Caco-2 (cell line): ENCODE data around the gene DMBX1. TPM values are rescaled to one million over a fixed set of nuclear protein-coding genes. Genes with fewer than 3 reads are reported as not detected.

Source experiments
- BruUV-seq: library from RNA; stranded (reverse); fragments of 400-500 nt; replicated peaks from 2 replicates; lab custom pipeline; 2021; lab: Mats Ljungman, UMichigan
- CTCF ChIA-PET: fragments of 300-600 bp; sonication (Branson Sonifier 250); formaldehyde crosslinking; loops from one replicate; lab custom pipeline; 2022; ENCODE audit warnings: antibody characterized with exemption; lab: Charles Lee
- POLR2A ChIA-PET: fragments of 300-600 bp; sonication (Branson Sonifier 250); formaldehyde crosslinking; loops from one replicate; lab custom pipeline; 2022; ENCODE audit warnings: antibody characterized with exemption; lab: Charles Lee
- DNase-seq, 2 experiments: peaks; one replicate each; pipeline versions ENCODE4 v3.0.0 to v3.0.0-alpha.2; 2020 to 2022
- H3K27me3 ChIP-seq: replicated peaks from 2 replicates; pipeline ENCODE4 v1.6.0; 2011; ENCODE audit warnings: low read length; ENCODE audit not compliant: control insufficient read depth, insufficient read depth
- H3K36me3 ChIP-seq: 2 replicates; pipeline ENCODE4 v1.5.1; 2011; ENCODE audit warnings: low read length; ENCODE audit not compliant: control insufficient read depth, insufficient read depth
- H3K4me1 ChIP-seq: fragments of 250-450 bp; sonication (Bioruptor Pico); 2 replicates; pipeline ENCODE4 v1.5.1; 2020; ENCODE audit warnings: mild to moderate bottlenecking
- H3K4me3 ChIP-seq: 2 replicates; pipeline ENCODE4 v1.5.1; 2011; ENCODE audit warnings: low read depth, mild to moderate bottlenecking, control low read depth, low read length
- H3K9me3 ChIP-seq: fragments of 250-450 bp; sonication (Bioruptor Pico); 2 replicates; pipeline ENCODE4 v1.5.1; 2020; ENCODE audit warnings: mild to moderate bottlenecking, moderate library complexity
- H3K27ac Mint-ChIP-seq: one replicate; pipeline ENCODE4 v1.8.0; 2022; ENCODE audit warnings: mixed read lengths; ENCODE audit not compliant: unreplicated experiment
- H3K27me3 Mint-ChIP-seq: one replicate; pipeline ENCODE4 v1.8.0; 2022; ENCODE audit warnings: mixed read lengths; ENCODE audit not compliant: insufficient read depth, unreplicated experiment
- H3K36me3 Mint-ChIP-seq: one replicate; pipeline ENCODE4 v1.8.0; 2022; ENCODE audit warnings: mild to moderate bottlenecking, mixed read lengths; ENCODE audit not compliant: insufficient read depth, unreplicated experiment
- H3K4me1 Mint-ChIP-seq: one replicate; pipeline ENCODE4 v1.8.0; 2022; ENCODE audit warnings: low read depth, mixed read lengths; ENCODE audit not compliant: unreplicated experiment
- H3K4me3 Mint-ChIP-seq: one replicate; pipeline ENCODE4 v1.8.0; 2022; ENCODE audit warnings: mild to moderate bottlenecking, moderate library complexity, mixed read lengths; ENCODE audit not compliant: unreplicated experiment
- H3K9me3 Mint-ChIP-seq: one replicate; pipeline ENCODE4 v1.8.0; 2022; ENCODE audit warnings: mixed read lengths; ENCODE audit not compliant: unreplicated experiment
- intact Hi-C: fragments of 100-400 bp; cut with micrococcal nuclease; formaldehyde crosslinking; loops from one replicate; pipeline ENCODE4 v1.10.0; 2022; ENCODE audit not compliant: unreplicated experiment
- total RNA-seq: library from RNA; stranded (reverse); gene quantifications from 2 replicates; pipeline ENCODE4 v1.2.3, GENCODE V29; 2022
- TF ChIP-seq, protein P1 (sequence below), 2 experiments: fragments of 200-600 bp in 1 of 2; IDR thresholded peaks; 1 replicate in 1 of 2; 2 replicates in 1 of 2; pipeline versions ENCODE4 v1.5.1 to v1.8.0; 2011 to 2022; ENCODE audit warnings: antibody characterized with exemption in 1 of 2, control low read depth in 1 of 2, inconsistent platforms in 1 of 2, low read depth in 1 of 2, low read length in 1 of 2, mild to moderate bottlenecking in 1 of 2, moderate library complexity in 1 of 2; ENCODE audit not compliant: insufficient read depth in 1 of 2, severe bottlenecking in 1 of 2, unreplicated experiment in 1 of 2

Gene DMBX1
- total RNA-seq, 1 experiment from 2014 or later: 0.16 TPM

- H3K36me3 Mint-ChIP-seq: no peaks in the 10 kb centered on the region
- peaks cover 6% of the 10 kb centered on the region for H3K27me3 Mint-ChIP-seq
- Histone ChIP-seq H3K36me3 (no peaks in the 10 kb centered on the region), H3K9me3 (no peaks in the 10 kb centered on the region), H3K4me3 (no peak overlapping the region), H3K4me1 (no peaks in the 10 kb centered on the region), H3K27me3 (no peaks in the 10 kb centered on the region)
- no peaks in the 10 kb centered on the region for H3K9me3 Mint-ChIP-seq
- DNase-seq: no peak
- TF ChIP-seq, protein P1, sequence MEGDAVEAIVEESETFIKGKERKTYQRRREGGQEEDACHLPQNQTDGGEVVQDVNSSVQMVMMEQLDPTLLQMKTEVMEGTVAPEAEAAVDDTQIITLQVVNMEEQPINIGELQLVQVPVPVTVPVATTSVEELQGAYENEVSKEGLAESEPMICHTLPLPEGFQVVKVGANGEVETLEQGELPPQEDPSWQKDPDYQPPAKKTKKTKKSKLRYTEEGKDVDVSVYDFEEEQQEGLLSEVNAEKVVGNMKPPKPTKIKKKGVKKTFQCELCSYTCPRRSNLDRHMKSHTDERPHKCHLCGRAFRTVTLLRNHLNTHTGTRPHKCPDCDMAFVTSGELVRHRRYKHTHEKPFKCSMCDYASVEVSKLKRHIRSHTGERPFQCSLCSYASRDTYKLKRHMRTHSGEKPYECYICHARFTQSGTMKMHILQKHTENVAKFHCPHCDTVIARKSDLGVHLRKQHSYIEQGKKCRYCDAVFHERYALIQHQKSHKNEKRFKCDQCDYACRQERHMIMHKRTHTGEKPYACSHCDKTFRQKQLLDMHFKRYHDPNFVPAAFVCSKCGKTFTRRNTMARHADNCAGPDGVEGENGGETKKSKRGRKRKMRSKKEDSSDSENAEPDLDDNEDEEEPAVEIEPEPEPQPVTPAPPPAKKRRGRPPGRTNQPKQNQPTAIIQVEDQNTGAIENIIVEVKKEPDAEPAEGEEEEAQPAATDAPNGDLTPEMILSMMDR (IDR thresholded peaks at IDR 0.05; ENCODE audit: insufficient read depth in 1 of 2, low read depth in 1 of 2, low read length in 1 of 2, severe bottlenecking in 1 of 2, unreplicated experiment in 1 of 2): no peak
- ChIA-PET CTCF (no interaction called here), POLR2A (no interaction called here)
- peaks cover 2% of the 10 kb centered on the region for H3K4me1 Mint-ChIP-seq
- H3K27ac Mint-ChIP-seq: no peak overlapping the region
- H3K4me3 Mint-ChIP-seq: no peak overlapping the region
- intact Hi-C loops: no loop called here
- no TSS peak for BruUV-seq
These were observed 6.1 kb downstream of the DMBX1 start for GRCh38 chr1:46495778-46496177.

- TF ChIP-seq, protein P1 (IDR thresholded peaks at IDR 0.05; ENCODE audit: insufficient read depth in 1 of 2, low read depth in 1 of 2, low read length in 1 of 2, severe bottlenecking in 1 of 2, unreplicated experiment in 1 of 2): no peak
- Histone ChIP-seq H3K4me1 (no peaks in the 10 kb centered on the region), H3K36me3 (no peaks in the 10 kb centered on the region), H3K9me3 (no peaks in the 10 kb centered on the region), H3K27me3 (no peaks in the 10 kb centered on the region), H3K4me3 (no peak overlapping the region)
- POLR2A ChIA-PET: no interaction called here
- CTCF ChIA-PET: no interaction called here
- intact Hi-C loops: no loop called here
- H3K27ac Mint-ChIP-seq: no peak overlapping the region
- no peak overlapping the region for H3K4me3 Mint-ChIP-seq
- H3K9me3 Mint-ChIP-seq: no peaks in the 10 kb centered on the region
- H3K27me3 Mint-ChIP-seq: peaks cover 6% of the 10 kb centered on the region
- no peaks in the 10 kb centered on the region for H3K36me3 Mint-ChIP-seq
- DNase-seq: no peak
- BruUV-seq: no TSS peak
- H3K4me1 Mint-ChIP-seq: peaks cover 8% of the 10 kb centered on the region
These were observed 6.9 kb downstream of the DMBX1 start for GRCh38 chr1:46496505-46496904.

- Histone ChIP-seq H3K9me3 (no peaks in the 10 kb centered on the region), H3K36me3 (no peaks in the 10 kb centered on the region), H3K27me3 (no peaks in the 10 kb centered on the region), H3K4me1 (no peaks in the 10 kb centered on the region), H3K4me3 (no peak overlapping the region)
- intact Hi-C loops: no loop called here
- TF ChIP-seq, protein P1 (IDR thresholded peaks at IDR 0.05; ENCODE audit: insufficient read depth in 1 of 2, low read depth in 1 of 2, low read length in 1 of 2, severe bottlenecking in 1 of 2, unreplicated experiment in 1 of 2): no peak
- Mint-ChIP-seq H3K27ac (no peak overlapping the region), H3K9me3 (no peaks in the 10 kb centered on the region), H3K27me3 (peaks cover 3% of the 10 kb centered on the region), H3K4me3 (no peak overlapping the region), H3K36me3 (no peaks in the 10 kb centered on the region), H3K4me1 (peaks cover 8% of the 10 kb centered on the region)
- no peak for DNase-seq
- ChIA-PET CTCF (no interaction called here), POLR2A (no interaction called here)
- no TSS peak for BruUV-seq
These were observed 7.4 kb downstream of the DMBX1 start for GRCh38 chr1:46497020-46497419.
